WTC11 (cell line): ENCODE measurements around the gene PDE1C. TPM values are rescaled to one million over a fixed set of nuclear protein-coding genes. Genes with fewer than 3 reads are reported as not detected.

Experiments used
- ATAC-seq: fragments of 200-7000 bp; cut with Tn5 transposase; 2 replicates; pipeline ENCODE4 v1.10.0; 2021; ENCODE audit warnings: mild to moderate bottlenecking, moderate library complexity
- CTCF ChIA-PET: fragments of 300-600 bp; sonication (Branson Sonifier 250); formaldehyde crosslinking; loops from one replicate; lab custom pipeline; 2021; ENCODE audit warnings: antibody characterized with exemption; lab: Charles Lee
- POLR2A ChIA-PET: fragments of 350-600 bp; sonication (Branson Sonifier 250); formaldehyde crosslinking; loops from one replicate; lab custom pipeline; 2021; ENCODE audit warnings: antibody characterized with exemption; lab: Charles Lee
- DNase-seq: peaks from one replicate; pipeline ENCODE4 v3.0.0; 2021; ENCODE audit warnings: low spot score
- H3K27ac Mint-ChIP-seq: 2 replicates; pipeline ENCODE4 v1.8.0; 2021; ENCODE audit warnings: mixed read lengths
- H3K27me3 Mint-ChIP-seq: 2 replicates; pipeline ENCODE4 v1.8.0; 2021; ENCODE audit warnings: low read depth, mild to moderate bottlenecking, moderate library complexity, mixed read lengths
- H3K36me3 Mint-ChIP-seq: 2 replicates; pipeline ENCODE4 v1.8.0; 2021; ENCODE audit warnings: mixed read lengths
- H3K4me1 Mint-ChIP-seq: 2 replicates; pipeline ENCODE4 v1.8.0; 2022; ENCODE audit warnings: mixed read lengths
- H3K4me3 Mint-ChIP-seq: 2 replicates; pipeline ENCODE4 v1.8.0; 2021; ENCODE audit warnings: mild to moderate bottlenecking, moderate library complexity, mixed read lengths
- H3K9me3 Mint-ChIP-seq: 2 replicates; pipeline ENCODE4 v1.8.0; 2021; ENCODE audit warnings: mixed read lengths
- ELF4 ChIP-seq: sonication (generic); formaldehyde crosslinking; IDR thresholded peaks from 2 replicates; pipeline ENCODE4 v1.8.1; 2022; ENCODE audit warnings: low read depth, mild to moderate bottlenecking, moderate library complexity, missing genetic modification reagents
- GTF2I ChIP-seq: fragments of 250-450 bp; sonication (Bioruptor Pico); conservative IDR thresholded peaks from 2 replicates; pipeline ENCODE4 v1.4.0; 2021; ENCODE audit warnings: mild to moderate bottlenecking
- IRF1 ChIP-seq: sonication (generic); formaldehyde crosslinking; IDR thresholded peaks from 2 replicates; pipeline ENCODE4 v1.8.0; 2023; ENCODE audit warnings: missing genetic modification reagents
- JAZF1 ChIP-seq: fragments of 250-450 bp; sonication (Bioruptor Pico); IDR thresholded peaks from 2 replicates; pipeline ENCODE4 v1.9.0; 2021; ENCODE audit warnings: moderate library complexity, mild to moderate bottlenecking, inconsistent platforms
- MAX ChIP-seq: sonication (generic); formaldehyde crosslinking; IDR thresholded peaks from 2 replicates; pipeline ENCODE4 v1.8.0; 2022; ENCODE audit warnings: mild to moderate bottlenecking, missing genetic modification reagents
- MYBL2 ChIP-seq: sonication (generic); formaldehyde crosslinking; IDR thresholded peaks from 2 replicates; pipeline ENCODE4 v1.8.1; 2023; ENCODE audit warnings: mild to moderate bottlenecking, moderate library complexity, missing genetic modification reagents
- NFATC4 ChIP-seq: fragments of 250-450 bp; sonication (Bioruptor Pico); IDR thresholded peaks from 2 replicates; pipeline ENCODE4 v1.9.0; 2021; ENCODE audit warnings: mild to moderate bottlenecking
- NR2C2 ChIP-seq: sonication (generic); formaldehyde crosslinking; IDR thresholded peaks from 2 replicates; pipeline ENCODE4 v1.8.0; 2022; ENCODE audit warnings: mild to moderate bottlenecking, missing genetic modification reagents
- PRDM15 ChIP-seq: sonication (generic); formaldehyde crosslinking; IDR thresholded peaks from 2 replicates; pipeline ENCODE4 v1.8.0; 2022; ENCODE audit warnings: missing genetic modification reagents
- RORB ChIP-seq: fragments of 250-450 bp; sonication (Bioruptor Pico); IDR thresholded peaks from 2 replicates; pipeline ENCODE4 v1.9.0; 2021; ENCODE audit warnings: mild to moderate bottlenecking
- SP1 ChIP-seq: sonication (generic); formaldehyde crosslinking; conservative IDR thresholded peaks from 2 replicates; pipeline ENCODE4 v1.8.1; 2022; ENCODE audit warnings: missing genetic modification reagents
- TP53 ChIP-seq: sonication (generic); formaldehyde crosslinking; IDR thresholded peaks from 2 replicates; pipeline ENCODE4 v1.8.1; 2023; ENCODE audit warnings: mild to moderate bottlenecking, missing genetic modification reagents
- ZBTB21 ChIP-seq: sonication (generic); formaldehyde crosslinking; IDR thresholded peaks from 2 replicates; pipeline ENCODE4 v1.8.1; 2023; ENCODE audit warnings: mild to moderate bottlenecking, missing genetic modification reagents, borderline replicate concordance
- ZNF121 ChIP-seq: sonication (generic); formaldehyde crosslinking; IDR thresholded peaks from 2 replicates; pipeline ENCODE4 v1.8.0; 2023; ENCODE audit warnings: missing genetic modification reagents
- ZNF532 ChIP-seq: fragments of 250-450 bp; sonication (Bioruptor Pico); IDR thresholded peaks from 2 replicates; pipeline ENCODE4 v1.9.0; 2021; ENCODE audit warnings: mild to moderate bottlenecking, borderline replicate concordance
- total RNA-seq: library from RNA; stranded (reverse); gene quantifications from 3 replicates; pipeline ENCODE4 v1.2.3, GENCODE V29; 2021

PDE1C gene
- total RNA-seq, 1 experiment from 2014 or later: 0.55 TPM

DNA sequence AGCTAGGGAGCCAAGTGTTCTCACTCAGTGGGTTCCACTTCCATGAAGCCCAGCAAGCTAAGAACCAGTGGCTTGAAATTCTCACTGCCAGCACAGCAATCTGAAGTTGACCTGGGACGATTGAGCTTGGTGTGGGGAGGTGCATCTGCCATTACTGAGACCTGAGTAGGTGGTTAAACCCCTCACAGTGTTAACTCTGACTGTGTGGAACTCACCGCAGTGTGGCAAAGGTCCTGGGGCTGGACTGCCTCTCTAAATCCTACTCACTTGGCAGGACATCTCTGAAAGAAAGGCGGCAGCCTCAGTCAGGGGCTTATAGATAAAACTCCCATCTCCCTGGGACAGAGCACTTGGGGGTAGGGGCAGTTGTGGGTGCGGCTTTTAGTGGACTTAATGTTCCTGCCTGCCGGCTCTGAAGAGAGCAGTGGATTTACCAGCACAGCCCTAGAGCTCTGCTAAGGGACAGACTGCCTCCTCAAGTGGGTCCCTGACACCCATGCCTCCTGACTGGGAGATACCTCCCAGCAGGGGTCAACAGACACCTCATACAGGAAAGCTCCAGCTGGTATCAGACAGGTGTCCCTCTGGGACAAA, 143.1 kb downstream of the PDE1C start (continued):
- no peak for TF ChIP-seq ZNF532 (CRISPR knock-in tag)
- no peak for TF ChIP-seq ELF4
- no peak for TF ChIP-seq ZBTB21 (CRISPR knock-in tag)
- TF ChIP-seq ZNF121 (CRISPR knock-in tag): no peak
- TF ChIP-seq NR2C2 (CRISPR knock-in tag): no peak
- no peak for TF ChIP-seq RORB (CRISPR knock-in tag)
- TF ChIP-seq NFATC4 (CRISPR knock-in tag): no peak
- TF ChIP-seq, all 79 proteins: peak for 0

GRCh38 chr7:31925753-31926454, 144.3 kb downstream of the PDE1C start:
- ChIA-PET CTCF (no interaction called here), POLR2A (no interaction called here)
- no peaks in the 10 kb centered on the region for H3K36me3 Mint-ChIP-seq
- H3K4me1 Mint-ChIP-seq: no peaks in the 10 kb centered on the region
- H3K27me3 Mint-ChIP-seq: peaks cover 26% of the 10 kb centered on the region
- no peak for TF ChIP-seq ZNF532 (CRISPR knock-in tag)
- no peak for TF ChIP-seq IRF1 (CRISPR knock-in tag)
- no peak for TF ChIP-seq PRDM15
- TF ChIP-seq MYBL2 (CRISPR knock-in tag): no peak
- TF ChIP-seq GTF2I (CRISPR knock-in tag): no peak
- no peak for TF ChIP-seq MAX (CRISPR knock-in tag)
- TF ChIP-seq SP1 (CRISPR knock-in tag): no peak
- no peak for TF ChIP-seq JAZF1 (CRISPR knock-in tag)
- no peak for TF ChIP-seq TP53 (CRISPR knock-in tag)
- TF ChIP-seq ELF4: no peak
- no peak overlapping the region for H3K4me3 Mint-ChIP-seq
- ATAC-seq: no peak
- no peak overlapping the region for H3K27ac Mint-ChIP-seq
- DNase-seq: no peak
- H3K9me3 Mint-ChIP-seq: peaks cover 6% of the 10 kb centered on the region
